Measurements from ENCODE around the gene ZNF574.
"Not testable (repeated sequence)": the region's sequence is repeated elsewhere in the genome, so short reads cannot be mapped to it uniquely, and the experiment has no call there.

Gene ZNF574

DNA sequence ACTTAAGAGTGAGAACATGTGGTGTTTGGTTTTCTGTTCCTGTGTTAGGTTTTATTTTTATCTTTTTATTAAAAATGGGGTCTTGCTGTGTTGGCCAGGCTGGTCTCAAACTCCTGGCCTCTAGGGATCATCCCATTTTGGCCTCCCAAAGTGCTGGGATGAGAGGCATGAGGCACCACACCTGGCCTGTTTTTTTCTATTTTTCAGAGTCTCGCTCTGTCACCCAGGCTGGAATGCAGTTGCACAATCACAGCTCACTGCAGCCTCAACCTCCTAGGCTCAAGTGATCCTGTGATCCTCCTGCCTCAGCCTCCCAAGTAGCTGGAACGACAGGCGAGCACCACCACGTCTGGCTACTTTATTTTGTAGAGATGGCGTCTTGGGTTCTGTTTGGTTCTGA lies 7.6 kb downstream of the ZNF574 start:
- no peak for DNase-seq

DNA sequence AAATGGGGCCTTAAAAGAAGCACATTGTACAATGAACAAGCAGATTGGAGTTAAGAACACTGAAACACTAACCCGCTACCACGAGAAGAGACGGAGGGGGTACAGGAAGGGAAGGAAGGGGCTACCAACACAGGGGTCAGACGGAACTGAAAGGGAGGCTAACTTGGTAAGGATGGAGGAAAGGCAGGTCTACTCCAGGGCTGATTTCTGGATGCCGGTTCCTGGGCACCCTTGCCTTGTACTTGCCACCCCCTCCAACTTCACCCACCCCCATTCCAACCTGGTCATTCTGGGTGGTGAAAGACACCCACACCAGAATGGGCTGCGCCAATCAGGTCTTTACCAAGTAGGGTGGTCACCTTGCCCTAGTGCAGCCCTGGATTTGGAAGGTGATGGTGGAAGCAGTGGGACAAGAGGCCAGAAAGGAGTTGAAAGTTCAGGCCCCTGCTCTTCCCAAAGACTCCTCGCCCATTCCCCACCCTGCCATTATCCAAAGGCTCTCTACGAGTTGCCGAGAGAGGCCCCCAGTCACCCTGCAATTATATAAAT lies 10.3 kb downstream of the ZNF574 start:
- no peak for DNase-seq

GRCh38 chr19:42086770-42087550 lies 11.0 kb downstream of the ZNF574 start:
- DNase-seq = no peak

DNA sequence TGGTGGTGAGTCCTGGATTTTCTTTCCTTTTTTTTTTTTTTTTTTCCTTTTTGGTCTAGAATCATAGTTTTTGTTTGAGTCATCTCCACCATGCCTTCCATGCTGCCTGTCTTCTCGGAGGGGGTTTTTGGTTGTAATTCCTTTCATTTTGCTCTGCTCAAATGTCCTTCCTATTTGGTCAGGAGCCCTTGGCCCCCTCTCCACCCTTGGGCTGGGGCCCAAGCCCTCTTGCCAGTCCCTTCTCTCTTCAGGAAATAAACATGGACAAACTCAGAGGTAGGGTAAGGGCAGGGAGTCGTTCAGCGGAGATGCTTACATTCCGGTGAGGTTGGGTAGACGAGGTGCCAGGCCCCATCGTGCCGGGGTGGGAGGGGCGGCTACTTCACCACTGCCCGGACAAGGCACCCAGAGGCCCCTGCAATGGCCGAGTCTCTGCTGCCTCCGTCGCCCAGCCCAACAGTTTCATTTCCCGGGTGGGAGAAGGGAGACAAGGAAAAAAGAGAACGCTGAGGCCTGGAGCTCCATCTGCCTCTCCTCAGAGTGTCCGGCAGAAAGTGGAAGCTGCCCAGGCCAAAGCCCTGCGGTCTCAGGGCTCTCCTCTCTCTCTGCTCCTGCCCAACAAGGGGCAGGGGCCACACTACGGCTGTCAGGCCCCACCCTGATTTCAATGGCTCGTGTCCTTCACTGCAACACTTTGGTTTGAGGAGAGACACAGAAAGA lies 12.7 kb downstream of the ZNF574 start:
- no peak for DNase-seq

DNA sequence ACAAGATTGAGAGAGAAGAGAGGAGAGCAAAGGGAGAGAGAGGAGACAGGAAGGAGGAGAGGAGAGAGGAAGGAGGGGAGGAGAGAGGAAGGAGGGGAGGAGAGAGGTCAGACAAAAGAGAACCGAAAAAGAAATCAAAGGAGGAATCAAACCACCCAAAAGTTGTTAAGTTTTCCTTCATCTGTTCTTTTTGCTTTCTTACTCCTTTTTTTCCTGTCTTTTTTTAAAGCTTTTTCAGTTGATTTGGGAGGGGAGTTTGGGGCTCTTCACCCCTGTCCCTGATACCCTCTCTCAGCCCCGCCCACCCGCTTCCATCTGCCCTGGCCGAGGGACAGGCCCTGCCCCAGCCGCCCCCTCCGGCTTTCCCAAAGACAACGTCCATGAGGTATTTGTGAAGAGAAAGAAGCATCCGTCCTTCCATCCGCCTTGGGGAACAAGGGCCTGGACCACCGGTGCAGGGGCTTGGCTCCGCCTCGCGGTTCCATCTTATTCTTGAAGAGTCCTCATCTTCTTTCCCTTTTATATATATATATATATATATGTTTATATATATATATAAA lies 13.3 kb downstream of the ZNF574 start:
- no peak for DNase-seq

- DNase-seq = no peak
Measured at GRCh38 chr19:42089772-42090171, 13.8 kb downstream of the ZNF574 start.

GRCh38 chr19:42090672-42091071 lies 14.7 kb downstream of the ZNF574 start:
- no peak for DNase-seq

- DNase-seq = no peak
Measured at GRCh38 chr19:42091300-42091699, 15.3 kb downstream of the ZNF574 start.

GRCh38 chr19:42091742-42092141 lies 15.8 kb downstream of the ZNF574 start:
- no peak for DNase-seq

DNA sequence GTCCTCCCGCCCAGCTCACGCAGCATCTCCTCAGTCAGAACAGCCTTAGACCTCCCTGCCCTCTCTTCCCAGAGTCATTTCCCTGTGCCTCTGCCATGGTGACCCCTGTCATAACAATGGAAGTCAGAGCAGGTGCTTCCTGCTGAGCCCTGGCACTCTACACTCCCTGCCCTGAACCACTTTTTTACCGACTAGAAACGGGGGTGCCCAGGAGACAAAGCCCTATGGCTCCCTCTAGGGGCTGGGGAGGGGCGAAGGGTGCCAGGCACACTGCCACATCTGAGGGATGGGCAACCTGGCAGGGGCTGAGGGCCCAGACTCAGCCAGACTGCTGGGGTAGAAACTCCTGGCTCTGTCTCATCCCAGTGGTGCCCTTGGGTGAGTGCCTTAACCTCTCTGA lies 16.4 kb downstream of the ZNF574 start:
- no peak for DNase-seq

DNA sequence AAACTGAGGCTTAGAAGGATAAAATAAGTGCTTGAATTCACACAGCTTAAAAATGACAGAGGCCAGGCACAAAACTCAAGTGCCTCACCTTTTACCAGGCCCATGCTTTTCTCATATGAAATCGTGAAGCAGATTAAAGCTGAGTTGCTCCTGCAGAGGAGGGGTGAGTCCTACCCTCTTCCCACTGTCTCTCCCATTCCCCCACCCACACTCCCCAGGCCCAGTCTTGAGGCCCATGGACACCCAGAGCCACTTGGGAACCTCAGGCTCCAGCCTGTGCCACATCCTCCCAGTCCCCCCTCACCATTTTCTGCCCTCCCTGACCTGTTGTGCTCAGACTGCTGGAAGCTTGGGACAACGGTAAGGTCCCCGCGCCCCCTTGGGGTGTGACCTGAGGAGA lies 17.5 kb downstream of the ZNF574 start:
- no peak for DNase-seq

DNA sequence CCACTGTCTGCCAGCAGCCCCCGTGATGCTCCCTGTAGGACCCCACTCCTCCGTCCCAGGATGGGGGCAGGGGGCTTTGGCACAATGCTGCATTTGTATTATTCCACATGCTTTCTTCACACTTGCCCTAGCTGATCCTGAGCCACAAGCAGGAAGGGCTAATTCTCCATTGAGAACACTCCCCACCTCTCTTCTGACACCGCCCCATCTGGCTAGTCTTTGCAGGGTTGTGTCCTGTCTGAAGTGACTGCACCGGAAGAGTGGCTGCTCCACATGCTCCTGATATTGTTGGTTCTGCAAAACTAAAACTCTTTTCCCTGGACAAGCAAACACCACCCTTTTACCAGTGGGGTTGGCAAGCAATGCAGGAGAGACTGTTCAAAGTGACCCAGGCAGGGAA lies 18.0 kb downstream of the ZNF574 start:
- DNase-seq = no peak

GRCh38 chr19:42095142-42095813 lies 19.3 kb downstream of the ZNF574 start:
- DNase-seq = no peak

- no peak for DNase-seq
Measured at GRCh38 chr19:42095814-42096230, 19.9 kb downstream of the ZNF574 start.

DNA sequence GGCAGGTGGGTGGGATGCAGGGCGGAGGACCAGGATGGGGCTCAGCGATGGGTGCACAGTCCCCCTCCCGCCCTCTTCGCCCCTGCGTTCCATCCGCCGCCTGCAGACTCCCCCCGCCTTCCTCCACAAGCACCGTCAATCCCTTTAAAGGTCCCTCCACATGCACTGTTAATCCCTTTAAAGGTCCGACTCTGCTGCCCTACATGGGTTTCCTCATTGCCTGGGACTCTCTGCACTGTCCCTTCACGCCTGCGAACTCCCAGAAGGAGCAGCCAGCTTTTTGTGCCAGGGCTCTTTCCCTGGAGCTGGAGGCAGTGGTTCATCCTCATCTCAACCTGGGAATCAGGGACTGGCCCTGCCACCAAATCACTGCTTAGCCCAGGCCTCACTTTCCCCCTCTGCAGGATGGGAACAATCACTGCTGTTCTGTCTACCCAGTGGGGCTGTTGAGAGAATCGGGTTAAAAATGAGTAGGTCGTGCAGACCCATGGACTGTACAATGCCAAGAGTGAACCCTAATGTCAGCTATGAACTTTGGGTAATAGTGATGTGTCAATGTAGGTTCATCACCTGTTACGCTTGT lies 20.4 kb downstream of the ZNF574 start:
- no peak for DNase-seq

DNA sequence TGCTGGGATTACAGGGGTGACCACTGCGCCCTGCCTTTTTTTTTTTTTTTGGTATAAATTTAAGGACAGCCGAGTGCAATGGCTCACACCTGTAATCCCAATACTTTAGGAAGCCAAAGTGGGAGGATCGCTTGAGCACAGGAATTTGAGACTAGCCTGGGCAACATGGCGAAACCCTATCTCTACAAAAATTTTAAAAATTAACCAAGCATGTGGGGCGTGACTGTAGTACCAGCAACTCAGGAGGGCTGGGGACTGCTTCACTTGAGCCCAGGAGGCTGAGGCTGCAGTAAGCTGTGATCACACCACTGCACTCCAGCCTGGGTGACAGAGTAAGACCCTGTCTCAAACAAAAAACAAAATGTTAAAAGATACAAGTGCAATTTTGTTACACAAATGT lies 21.5 kb downstream of the ZNF574 start:
- no peak for DNase-seq

GRCh38 chr19:42098781-42099180 lies 22.8 kb downstream of the ZNF574 start:
- no peak for DNase-seq

DNA sequence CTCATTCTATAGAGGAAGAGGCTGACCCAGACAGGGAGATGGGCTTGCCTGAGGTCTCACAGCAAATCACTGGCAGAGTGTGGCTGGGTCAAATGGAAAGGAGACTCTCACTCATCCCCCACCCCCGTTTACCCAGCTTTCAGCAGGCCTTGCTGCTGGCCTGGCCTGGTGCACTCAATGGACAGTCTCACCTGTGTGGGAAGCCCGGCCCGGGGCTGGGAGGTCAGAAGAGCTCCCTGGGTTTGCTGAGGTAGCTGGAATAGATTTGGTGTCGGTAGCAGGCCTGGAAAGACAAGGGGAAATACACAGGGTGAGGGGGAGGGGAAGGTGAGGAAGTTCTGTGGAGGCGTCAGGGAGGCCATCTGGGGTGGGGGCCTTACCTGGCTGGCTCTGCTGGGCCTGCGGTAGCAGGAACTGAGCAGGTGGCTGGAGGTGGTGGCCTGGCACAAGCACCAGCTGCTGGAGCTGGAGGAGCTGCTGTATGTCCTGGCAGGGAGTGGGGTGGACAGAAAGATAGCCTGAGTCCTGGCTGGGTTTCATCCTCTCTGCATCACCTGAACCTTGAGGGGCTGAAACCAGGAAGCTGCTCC lies 23.5 kb downstream of the ZNF574 start:
- DNase-seq = no peak

GRCh38 chr19:42100241-42100640 lies 24.3 kb downstream of the ZNF574 start:
- DNase-seq = not testable (repeated sequence)

DNA sequence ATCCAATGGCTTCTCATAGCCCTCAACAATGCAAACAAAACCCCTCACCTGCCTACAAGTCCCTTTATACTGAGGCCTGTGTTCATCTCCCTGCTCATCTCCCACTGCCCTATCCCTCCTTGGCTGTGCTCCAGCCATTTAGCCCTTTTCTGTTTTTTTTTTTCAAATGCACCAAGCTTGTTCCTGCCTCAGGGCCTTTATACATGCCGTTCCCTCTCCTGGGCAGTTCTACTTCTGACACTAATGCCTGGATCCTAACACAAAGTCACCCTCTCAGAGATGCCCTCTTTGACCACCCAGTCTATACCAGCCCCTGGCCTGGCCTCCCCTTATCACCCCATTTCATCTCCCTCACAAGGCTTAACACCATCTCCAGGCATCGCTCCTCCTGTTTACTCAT lies 26.9 kb downstream of the ZNF574 start:
- DNase-seq = no peak

- DNase-seq = no peak
Measured at GRCh38 chr19:42105368-42105767, 29.4 kb downstream of the ZNF574 start.

Measured in NCI-H1048 (cell line).